Measurements from ENCODE around the gene NCKAP5.

Gene NCKAP5

DNA sequence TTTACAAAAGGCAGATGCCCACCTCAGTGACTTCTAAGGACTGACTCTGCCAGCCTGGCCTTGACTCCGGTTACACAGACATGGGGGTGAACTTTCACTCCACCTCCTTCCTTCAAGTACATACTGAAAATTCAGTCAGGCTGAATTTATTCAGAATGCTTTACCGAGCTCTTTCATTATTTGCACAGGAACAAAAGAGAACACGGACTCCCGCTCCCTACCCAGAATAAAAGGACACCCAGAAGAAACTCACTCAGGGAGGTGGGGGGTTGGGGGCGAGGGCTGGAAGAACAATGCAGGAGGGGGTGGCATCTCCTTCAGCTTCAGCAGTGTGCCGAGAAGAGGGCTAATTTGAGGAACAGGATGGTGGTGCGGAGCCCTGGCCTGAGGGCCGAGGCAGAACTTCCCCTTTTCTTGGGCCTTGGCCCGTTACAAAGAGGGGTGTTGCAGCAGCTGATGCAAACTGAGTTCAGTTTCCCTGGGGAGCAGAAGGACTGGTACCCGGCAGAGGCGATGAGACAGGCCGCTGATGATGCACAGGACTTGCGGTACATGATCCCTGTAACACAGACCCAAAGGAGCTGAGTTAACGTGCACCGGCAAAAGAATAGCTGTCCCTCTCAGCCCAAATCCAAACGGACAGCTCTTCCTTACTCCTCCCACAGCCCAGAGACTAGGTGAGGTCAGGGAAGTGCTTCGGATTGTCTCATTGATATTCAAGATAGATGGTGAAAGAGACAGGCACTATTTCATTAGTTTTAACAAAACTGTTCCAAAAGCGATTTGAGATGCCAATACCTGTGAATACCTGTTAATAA is 922.3 kb downstream of the NCKAP5 start:
- TF ChIP-seq POLR2A (IDR thresholded peaks at IDR 0.05; ENCODE audit: low read depth, low read length) (no peak), POLR2AphosphoS5 (IDR thresholded peaks at IDR 0.05; ENCODE audit: low read depth, low read length) (no peak), TAF1 (IDR thresholded peaks at IDR 0.05; ENCODE audit: borderline replicate concordance, low read depth, low read length) (no peak)
- no peak for FAIRE-seq
- no peak for DNase-seq (ENCODE audit: insufficient read length)

DNA sequence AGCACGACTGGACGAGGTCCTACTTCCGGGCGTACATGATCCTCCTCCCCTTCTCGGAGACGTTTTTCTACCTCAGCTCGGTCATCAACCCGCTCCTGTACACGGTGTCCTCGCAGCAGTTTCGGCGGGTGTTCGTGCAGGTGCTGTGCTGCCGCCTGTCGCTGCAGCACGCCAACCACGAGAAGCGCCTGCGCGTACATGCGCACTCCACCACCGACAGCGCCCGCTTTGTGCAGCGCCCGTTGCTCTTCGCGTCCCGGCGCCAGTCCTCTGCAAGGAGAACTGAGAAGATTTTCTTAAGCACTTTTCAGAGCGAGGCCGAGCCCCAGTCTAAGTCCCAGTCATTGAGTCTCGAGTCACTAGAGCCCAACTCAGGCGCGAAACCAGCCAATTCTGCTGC is 923.1 kb downstream of the NCKAP5 start:
- FAIRE-seq (no peak), DNase-seq (ENCODE audit: insufficient read length) (no peak)
- TF ChIP-seq POLR2AphosphoS5 (IDR thresholded peaks at IDR 0.05; ENCODE audit: low read depth, low read length) (no peak), POLR2A (IDR thresholded peaks at IDR 0.05; ENCODE audit: low read depth, low read length) (no peak), TAF1 (IDR thresholded peaks at IDR 0.05; ENCODE audit: borderline replicate concordance, low read depth, low read length) (no peak)

DNA sequence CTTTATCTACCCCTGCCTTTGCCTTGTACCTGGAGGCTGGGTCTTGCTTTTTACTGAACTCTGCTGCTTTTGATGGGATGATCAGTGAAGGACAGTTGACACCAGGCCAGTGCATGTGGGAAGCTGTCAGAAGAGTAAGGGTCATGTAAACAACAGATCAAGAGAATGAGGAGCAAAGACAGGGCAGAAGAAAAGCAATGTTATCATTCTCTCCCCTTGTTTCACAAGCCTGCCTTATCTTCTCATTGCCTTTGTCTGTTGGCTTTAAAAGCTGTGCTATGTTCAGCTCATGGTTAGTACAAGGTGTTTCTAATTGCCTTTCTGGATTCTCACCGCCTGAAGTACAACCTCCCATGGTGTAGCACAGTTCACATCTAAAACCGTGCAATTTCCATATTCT is 925.8 kb downstream of the NCKAP5 start:
- TF ChIP-seq POLR2AphosphoS5 (IDR thresholded peaks at IDR 0.05; ENCODE audit: low read depth, low read length) (no peak), POLR2A (IDR thresholded peaks at IDR 0.05; ENCODE audit: low read depth, low read length) (no peak), TAF1 (IDR thresholded peaks at IDR 0.05; ENCODE audit: borderline replicate concordance, low read depth, low read length) (no peak)
- FAIRE-seq (no peak), DNase-seq (ENCODE audit: insufficient read length) (no peak)

DNA sequence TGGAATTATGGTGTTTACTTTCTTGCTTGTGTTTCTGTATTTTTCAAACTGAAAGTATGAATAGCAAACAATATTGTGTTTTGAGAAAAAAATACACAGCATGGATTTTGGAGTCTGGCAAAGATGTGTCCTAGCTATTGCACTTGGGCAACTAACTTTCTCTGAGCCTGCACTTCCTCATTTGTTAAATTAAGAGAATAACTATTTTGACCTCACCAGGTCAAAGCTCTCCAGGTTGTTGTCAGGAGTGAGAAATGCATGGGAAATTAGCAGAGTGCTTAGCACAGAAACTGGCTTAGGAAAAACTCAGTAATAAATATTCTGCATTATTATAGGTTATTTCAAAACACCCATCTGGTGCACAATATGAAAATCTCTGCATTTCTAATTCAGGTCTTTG is 926.4 kb downstream of the NCKAP5 start:
- FAIRE-seq = no peak
- no peak for TF ChIP-seq POLR2A (IDR thresholded peaks at IDR 0.05; ENCODE audit: low read depth, low read length)
- no peak for TF ChIP-seq POLR2AphosphoS5 (IDR thresholded peaks at IDR 0.05; ENCODE audit: low read depth, low read length)
- TF ChIP-seq TAF1 (IDR thresholded peaks at IDR 0.05; ENCODE audit: borderline replicate concordance, low read depth, low read length) = no peak
- DNase-seq (ENCODE audit: insufficient read length) = no peak

DNA sequence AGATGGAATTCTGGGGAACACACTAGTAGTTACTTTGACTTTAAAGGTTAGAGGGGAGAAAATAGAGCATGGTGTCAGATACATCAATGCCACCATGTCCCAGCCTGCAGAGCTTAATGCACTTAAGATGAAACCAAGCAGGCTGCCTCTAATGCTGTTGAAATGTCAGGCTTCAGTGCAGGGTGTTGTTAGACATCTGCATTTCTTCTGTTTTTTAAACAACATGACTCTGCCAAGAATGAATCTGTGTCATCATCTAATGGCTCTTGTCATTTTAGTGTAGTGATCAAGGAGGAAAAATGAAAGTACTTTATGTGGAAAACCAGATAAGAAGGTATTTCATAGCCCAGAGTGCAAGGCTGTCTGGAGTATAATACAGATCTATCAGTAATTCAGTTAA is 928.1 kb downstream of the NCKAP5 start:
- FAIRE-seq (no peak), DNase-seq (ENCODE audit: insufficient read length) (no peak)
- TF ChIP-seq TAF1 (IDR thresholded peaks at IDR 0.05; ENCODE audit: borderline replicate concordance, low read depth, low read length) = no peak
- TF ChIP-seq POLR2A (IDR thresholded peaks at IDR 0.05; ENCODE audit: low read depth, low read length) = no peak
- no peak for TF ChIP-seq POLR2AphosphoS5 (IDR thresholded peaks at IDR 0.05; ENCODE audit: low read depth, low read length)

DNA sequence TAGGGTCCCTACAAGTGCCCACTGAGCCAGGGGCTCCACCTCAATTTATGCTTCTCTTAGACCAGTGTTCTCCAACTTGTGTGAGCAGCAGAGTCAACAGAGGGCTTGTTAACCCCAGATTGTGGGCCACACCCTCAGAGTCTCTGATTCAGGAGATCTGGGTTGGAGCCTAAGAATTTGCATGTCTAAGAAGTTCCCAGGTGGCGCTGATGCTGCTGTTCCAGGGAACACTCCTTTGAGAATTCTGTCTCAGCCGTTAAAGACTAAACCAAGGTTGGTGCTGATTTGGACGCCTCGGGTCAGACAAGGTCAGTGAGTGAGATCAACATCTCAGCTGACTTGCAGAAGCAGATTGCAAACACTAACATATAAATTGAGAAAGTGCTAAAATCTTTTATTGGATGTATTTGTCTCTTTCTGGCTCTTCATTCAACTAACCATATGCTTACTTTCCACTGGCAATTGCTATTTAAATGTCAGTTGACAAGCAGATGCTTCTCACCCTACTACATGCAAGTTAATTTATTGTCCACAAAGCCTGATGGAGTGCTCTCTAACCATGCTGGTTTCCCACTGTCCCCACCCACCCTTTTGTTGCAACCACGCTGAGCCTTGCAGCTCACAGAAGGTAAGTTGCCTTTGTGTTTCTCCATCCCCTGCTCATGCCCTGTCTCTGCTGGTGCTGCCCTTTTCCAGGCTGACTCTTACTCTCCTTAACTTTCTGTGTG is 929.8 kb downstream of the NCKAP5 start:
- TF ChIP-seq POLR2AphosphoS5 (IDR thresholded peaks at IDR 0.05; ENCODE audit: low read depth, low read length) (no peak), POLR2A (IDR thresholded peaks at IDR 0.05; ENCODE audit: low read depth, low read length) (no peak), TAF1 (IDR thresholded peaks at IDR 0.05; ENCODE audit: borderline replicate concordance, low read depth, low read length) (no peak)
- DNase-seq (ENCODE audit: insufficient read length) (no peak), FAIRE-seq (no peak)

DNA sequence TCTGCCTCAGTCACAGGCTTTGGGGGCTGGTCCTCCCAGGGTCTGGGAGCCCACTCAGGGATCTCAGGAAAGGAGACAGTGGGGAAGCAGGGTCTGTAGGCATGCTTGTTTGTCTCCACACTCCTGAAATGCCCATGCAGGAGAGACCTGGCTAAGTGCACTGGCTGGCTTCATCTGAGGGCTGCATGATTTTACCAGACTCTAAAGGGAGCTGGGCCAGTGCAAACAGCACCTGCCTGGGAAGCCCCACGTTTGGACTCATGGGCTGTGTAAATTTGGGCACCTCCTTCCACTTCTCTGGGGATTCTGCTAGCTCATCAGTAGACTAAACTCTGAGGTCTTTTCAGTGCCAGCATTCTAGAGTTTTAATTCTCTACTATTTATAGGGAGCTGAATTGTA is 931.9 kb downstream of the NCKAP5 start:
- DNase-seq (ENCODE audit: insufficient read length) (no peak), FAIRE-seq (no peak)
- TF ChIP-seq POLR2A (IDR thresholded peaks at IDR 0.05; ENCODE audit: low read depth, low read length) = no peak
- TF ChIP-seq POLR2AphosphoS5 (IDR thresholded peaks at IDR 0.05; ENCODE audit: low read depth, low read length) = no peak
- no peak for TF ChIP-seq TAF1 (IDR thresholded peaks at IDR 0.05; ENCODE audit: borderline replicate concordance, low read depth, low read length)

DNA sequence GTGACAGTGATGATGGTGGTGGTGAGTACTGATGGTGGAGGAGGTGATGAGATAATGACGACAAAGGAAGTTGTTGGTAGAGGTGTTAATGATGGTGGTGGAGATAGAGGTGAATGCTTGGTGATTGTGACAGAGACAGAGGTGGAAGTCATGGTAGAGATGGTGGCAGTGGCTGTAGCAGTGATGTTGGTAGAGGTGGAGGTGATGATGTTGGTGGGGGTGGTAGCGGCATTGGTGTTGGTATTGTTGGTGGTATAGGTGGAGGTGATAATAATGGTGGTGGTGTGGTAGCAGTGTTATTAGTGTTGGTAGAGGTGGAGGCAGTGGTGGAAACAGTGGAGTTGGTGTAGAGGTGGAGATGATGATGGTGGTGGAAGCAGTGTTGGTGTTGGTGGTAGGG is 934.6 kb downstream of the NCKAP5 start:
- FAIRE-seq = no peak
- no peak for TF ChIP-seq POLR2AphosphoS5 (IDR thresholded peaks at IDR 0.05; ENCODE audit: low read depth, low read length)
- no peak for TF ChIP-seq POLR2A (IDR thresholded peaks at IDR 0.05; ENCODE audit: low read depth, low read length)
- TF ChIP-seq TAF1 (IDR thresholded peaks at IDR 0.05; ENCODE audit: borderline replicate concordance, low read depth, low read length) = no peak
- no peak for DNase-seq (ENCODE audit: insufficient read length)

DNA sequence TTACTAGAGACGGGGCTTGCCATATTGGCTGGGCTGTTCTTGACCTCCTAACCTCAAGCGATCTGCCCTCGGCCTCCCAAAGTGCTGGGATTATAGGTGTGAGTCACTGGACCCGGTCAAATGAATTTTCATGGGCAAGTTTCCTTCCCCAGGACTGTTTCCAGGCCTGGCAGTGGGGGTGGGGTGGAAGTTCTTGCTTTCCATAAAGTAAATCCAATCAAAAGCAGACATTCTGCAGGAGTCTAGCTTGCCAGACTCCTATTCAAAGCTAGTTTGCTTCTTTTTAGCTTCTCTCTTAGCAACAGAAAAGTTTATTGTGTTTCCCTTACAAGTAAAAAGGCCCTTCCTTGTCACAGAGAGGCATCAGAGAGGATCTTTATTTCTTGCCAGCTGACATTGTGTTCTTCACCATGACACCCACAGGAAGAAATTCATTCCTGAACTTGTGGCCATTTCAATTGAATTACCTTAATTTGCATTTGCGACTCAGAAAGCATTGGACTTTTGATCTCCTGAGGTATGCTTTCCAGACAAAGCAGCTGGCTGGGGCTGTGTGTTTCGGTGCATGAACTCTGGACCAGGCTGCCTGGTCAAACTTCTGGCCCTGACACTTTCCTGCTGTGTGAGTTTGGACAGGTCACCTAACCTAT is 936.1 kb downstream of the NCKAP5 start:
- FAIRE-seq (no peak), DNase-seq (ENCODE audit: insufficient read length) (no peak)

DNA sequence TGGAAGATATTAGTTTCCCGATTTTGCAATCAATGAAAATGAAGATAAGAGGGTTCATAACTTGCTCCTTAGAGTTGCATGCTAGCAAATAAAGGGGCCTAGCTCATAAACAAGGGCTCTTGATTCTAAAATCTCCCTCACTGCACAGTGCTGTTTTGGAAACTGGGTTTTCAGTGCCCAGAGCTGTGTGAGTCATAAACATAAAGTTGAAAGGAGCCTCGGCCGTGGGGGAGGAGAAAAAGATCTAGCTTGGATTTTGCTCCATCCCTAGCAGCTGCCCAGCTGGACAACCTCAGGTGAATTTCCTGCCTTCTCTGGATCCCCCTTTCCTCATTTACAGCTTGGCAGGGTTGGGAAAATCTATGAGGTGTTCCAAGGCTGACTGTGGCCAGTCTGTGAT is 940.7 kb downstream of the NCKAP5 start:
- FAIRE-seq (no peak), DNase-seq (ENCODE audit: insufficient read length) (no peak)
- TF ChIP-seq POLR2A (IDR thresholded peaks at IDR 0.05; ENCODE audit: low read depth, low read length) (no peak), TAF1 (IDR thresholded peaks at IDR 0.05; ENCODE audit: borderline replicate concordance, low read depth, low read length) (no peak), POLR2AphosphoS5 (IDR thresholded peaks at IDR 0.05; ENCODE audit: low read depth, low read length) (no peak)

More for the DNA sequence above, 936.1 kb downstream of the NCKAP5 start:
- TF ChIP-seq POLR2A (IDR thresholded peaks at IDR 0.05; ENCODE audit: low read depth, low read length) (no peak), POLR2AphosphoS5 (IDR thresholded peaks at IDR 0.05; ENCODE audit: low read depth, low read length) (no peak), TAF1 (IDR thresholded peaks at IDR 0.05; ENCODE audit: borderline replicate concordance, low read depth, low read length) (no peak)

DNA sequence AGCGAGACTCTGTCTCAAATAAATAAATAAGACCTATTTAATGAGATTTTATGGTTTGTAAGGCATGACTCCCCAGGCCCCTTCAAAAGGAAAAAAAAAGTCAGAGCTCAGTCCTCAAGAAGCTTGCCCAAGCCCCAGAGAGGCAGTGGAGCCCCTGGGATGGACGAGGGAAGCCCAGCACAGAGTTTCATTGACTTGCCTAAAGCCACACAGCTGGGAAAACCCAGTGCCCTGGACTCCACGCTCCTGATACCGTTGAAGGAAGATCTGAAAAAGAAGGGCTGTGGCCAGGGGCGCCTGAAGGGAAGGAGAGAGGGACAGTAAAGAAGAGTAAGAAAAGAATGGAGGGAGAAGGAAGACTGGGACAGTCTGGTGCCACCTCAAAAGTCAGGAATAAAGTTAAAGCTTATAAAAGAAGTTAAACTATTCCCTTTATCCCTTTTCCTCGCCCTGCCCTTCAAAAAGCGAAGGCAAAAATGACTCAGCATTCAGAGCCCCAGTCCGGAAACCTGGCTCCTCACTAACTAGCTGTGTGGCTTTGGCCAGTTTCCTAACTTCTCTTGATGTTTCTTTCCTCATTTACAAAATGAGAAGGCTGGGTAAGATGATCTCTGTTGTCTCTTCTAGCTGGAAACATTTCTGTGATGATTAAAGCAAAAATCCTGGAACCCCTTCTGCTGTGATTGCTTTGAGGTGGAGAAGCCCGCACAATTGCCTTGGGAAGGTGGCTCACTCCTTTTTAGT is 945.0 kb downstream of the NCKAP5 start:
- DNase-seq (ENCODE audit: insufficient read length) (no peak), FAIRE-seq (no peak)
- no peak for TF ChIP-seq TAF1 (IDR thresholded peaks at IDR 0.05; ENCODE audit: borderline replicate concordance, low read depth, low read length)
- TF ChIP-seq POLR2A (IDR thresholded peaks at IDR 0.05; ENCODE audit: low read depth, low read length) = no peak
- no peak for TF ChIP-seq POLR2AphosphoS5 (IDR thresholded peaks at IDR 0.05; ENCODE audit: low read depth, low read length)

Measured in GM12892 (cell line).